Urothelium cell line (cell line): ENCODE measurements around the gene IVD.

ENCODE experiments used
- DNase-seq: peaks from one replicate; pipeline ENCODE4 v3.0.0; 2011; ENCODE audit warnings: low spot score, mixed read lengths
- FAIRE-seq: peaks from 2 replicates; lab custom pipeline; 2011; peaks lifted over from hg19 to GRCh38; lab: Jason Lieb, UNC

IVD gene

DNA sequence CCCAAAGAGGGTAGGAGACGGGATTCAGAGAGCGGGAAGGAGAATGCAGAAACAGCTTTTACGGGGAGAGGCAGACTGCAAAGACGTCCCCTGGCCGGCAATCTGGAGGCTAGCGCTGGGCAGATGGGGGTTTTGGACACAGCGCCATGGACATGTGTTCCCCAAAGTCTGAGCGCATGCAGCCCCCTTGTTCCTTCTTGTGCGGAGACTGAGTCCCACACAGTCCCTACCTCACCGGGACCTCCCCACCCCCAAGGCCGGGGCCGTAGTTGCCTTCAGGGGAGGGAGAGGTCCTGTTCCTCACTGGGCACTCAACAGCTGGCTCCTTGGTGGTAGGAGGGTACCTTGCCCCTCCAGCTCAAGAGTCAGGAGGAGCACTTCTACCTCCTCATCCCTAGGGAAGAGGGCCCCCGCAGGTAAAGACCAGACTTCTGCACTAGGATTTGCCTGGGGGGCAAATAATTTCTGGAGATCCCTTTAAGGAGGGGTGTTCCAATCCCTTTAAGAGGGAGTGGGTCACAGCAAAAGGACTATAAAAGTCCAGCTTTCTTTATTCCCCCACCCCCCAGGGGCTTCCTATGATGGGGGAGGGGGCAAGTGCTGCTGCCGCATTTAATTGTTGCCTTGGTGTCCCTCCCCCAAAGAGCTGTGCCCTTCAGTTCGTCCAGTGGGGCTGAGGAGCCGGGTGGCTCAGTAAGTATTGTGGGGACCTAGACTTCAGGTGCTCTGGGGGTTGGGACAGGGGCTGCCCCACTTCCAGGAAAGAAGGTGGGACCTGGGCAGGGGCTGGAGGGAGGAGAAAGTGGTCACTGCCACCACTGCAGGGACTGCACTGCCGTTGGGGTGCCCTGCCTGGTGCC lies 31.5 kb downstream of the IVD start:
- no peak for FAIRE-seq
- DNase-seq: no peak

DNA sequence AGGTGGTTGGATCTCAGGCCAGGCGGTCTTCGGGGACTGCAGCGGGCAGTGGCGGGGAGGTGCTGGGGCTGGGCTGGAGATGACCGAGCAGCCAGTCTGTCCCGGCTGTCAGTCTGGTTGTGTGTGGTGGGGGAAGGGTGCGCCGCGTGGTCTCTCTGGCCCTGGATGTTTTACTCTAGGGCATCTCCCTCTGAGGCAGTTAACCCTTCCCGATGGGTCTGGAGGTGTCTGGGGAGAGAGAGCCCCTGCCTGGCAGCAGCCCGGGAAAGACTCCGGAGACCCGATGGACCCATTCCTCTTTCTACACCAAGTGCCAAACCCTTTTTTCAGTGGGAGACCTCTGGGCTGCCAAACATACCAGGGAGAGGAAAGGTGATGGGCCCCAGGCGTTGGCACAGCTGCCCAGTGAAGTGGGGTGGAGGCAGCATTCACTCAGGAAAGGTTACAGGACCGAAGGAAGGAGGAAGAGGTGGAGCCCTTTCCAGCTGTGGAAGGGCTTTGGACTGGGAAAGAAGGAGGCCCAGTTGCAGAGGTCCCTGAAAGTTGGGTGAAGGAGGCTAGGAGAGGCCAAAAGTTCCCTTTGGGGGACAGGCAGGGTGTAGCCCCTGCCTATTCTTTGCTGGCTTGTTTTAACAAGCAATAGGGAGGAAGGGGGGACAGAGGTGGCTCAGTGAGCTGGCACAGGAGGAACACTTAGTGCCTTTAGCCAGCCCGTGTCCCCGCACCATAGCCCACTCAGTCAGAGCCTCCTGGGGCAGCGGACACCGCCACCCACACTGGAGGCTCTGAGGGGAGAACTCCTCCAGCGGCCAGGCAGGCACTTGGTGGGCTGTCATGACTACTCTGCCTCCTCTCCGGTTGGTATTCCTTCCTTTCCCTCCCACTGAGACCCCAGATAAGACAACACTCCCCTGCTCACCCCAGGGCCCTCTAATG lies 32.4 kb downstream of the IVD start:
- DNase-seq: no peak
- no peak for FAIRE-seq

DNA sequence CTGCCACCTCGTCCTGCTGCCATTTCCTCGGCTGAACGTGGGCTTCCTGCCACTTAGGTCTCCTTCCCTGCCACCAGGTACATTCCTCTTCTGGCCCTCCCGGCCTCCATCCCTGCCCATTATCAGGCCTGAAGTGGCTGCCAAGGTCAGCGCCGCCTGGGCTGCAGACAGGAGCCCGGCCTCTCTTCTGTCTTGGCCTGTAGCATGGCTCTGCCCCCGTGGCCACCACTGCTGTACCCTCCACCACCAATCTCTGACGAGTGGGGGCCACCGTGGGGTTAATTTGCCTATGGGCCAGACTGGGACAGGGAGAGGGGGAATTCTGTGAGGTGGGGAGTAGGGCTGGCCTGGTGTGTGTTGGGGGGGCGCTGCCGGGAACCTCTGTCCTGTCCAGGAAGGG lies 33.1 kb downstream of the IVD start:
- FAIRE-seq: no peak
- no peak for DNase-seq

DNA sequence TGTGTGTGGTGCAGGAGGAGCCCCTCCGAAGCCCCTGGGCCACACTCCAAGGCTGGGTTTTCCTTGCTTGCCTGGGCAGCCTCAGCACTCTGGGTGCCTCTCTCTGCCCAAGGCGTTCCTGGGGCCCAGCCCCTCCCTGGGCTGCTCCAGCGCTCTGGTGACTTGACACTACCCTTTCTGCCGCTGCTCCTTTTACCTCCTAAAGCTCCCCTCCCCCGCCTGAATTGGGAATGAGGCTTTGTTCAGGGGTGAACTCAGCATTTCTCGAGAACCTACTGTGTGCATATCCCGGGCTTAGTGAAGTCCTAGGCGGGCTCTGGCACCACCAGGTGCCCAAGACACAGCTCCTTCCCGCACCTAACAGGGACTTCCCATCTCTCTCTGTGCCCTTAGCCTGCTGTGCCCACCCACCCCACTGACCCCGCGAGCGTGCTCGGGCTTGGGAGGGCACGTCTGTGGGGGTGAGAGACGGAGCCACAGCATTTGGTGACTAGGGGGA lies 33.9 kb downstream of the IVD start:
- DNase-seq: peak; percentile 40
- no peak for FAIRE-seq

DNA sequence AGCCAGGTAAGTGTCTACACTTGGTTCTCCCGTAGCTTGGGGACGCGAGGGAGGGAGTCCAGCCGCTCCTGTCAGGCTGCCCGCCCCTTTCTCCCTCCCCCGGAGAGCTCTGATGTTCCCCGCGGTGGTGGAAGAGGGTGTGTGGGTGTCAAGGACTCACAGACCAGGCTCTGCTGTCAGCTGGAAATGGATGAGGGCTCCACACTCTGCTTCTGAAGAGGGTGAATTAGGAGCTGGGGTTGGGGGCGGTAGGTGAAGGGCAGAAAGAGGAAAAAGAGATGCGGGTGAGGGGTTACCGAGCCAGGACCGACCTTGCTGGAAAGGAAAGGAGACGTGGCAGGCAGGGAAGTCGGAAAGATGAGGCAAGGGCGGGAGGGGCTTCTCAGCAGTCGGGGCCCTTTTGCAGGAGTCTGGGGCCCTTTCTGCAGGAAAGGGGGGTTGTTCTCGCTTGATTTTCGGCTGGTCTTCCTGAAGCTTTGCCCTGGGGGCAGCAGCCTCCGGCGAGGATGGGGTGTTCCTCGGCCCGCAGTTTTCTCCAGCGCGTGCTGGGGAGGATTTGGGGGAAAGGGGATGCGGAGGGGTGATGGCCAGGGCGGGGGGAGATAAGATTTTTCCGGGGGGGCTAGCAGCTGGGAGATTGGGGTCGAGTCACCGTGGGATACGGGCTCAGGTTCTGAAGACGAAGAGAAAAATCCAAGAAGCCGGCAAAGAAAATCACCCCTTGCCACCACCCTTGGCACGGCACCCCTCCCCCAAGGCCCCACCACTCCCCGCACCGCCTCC lies 34.6 kb downstream of the IVD start:
- FAIRE-seq (no peak), DNase-seq (peak; percentile 64)

DNA sequence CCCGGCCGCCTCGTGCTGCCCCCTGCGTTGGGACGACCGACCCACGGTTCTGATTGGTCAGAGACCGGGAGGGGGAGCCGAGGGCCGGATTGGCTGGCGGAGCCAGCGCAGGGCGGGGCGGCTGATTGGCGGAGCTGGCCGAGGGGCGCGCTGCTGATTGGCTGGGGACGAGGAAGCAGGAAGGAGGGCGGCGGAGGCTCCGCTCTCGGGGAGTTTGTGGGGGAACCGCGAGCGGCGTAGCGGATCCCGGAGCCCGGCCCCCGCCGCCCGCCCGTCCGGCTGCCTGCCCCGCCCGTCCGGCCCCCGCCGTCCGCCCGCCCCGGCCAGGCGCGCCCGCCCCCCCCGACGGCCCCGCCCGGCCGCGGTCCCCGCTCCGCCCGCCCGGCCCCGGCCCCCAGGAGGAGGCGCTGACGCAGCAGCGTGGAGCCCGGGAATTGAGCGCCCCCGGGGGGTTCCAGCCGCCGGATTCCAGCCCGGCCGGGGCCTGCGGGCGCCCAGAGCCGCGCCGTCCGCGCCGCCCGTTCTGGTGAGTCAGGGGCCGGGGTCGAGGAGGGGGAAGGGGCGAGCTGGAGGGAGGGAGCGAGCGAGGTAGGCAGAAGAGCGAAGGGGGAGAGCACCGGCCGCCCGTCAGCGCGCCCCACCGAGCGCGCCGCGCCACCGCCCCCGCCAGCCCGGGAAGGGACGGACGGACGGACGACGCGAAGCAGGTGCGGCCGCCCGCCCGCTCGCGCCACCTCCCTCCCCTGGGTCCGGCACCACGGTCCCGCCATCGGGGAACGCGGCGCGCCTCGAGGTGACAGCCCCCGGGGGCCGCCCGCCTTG lies 35.4 kb downstream of the IVD start, which contains the start of gene BAHD1:
BAHD1 (plus strand) TSS at position 211 of the 822 bp plus-strand sequence. CDS start 17,512 bp downstream, outside the sequence.
- peak; percentile 100 for DNase-seq
- no peak for FAIRE-seq

DNA sequence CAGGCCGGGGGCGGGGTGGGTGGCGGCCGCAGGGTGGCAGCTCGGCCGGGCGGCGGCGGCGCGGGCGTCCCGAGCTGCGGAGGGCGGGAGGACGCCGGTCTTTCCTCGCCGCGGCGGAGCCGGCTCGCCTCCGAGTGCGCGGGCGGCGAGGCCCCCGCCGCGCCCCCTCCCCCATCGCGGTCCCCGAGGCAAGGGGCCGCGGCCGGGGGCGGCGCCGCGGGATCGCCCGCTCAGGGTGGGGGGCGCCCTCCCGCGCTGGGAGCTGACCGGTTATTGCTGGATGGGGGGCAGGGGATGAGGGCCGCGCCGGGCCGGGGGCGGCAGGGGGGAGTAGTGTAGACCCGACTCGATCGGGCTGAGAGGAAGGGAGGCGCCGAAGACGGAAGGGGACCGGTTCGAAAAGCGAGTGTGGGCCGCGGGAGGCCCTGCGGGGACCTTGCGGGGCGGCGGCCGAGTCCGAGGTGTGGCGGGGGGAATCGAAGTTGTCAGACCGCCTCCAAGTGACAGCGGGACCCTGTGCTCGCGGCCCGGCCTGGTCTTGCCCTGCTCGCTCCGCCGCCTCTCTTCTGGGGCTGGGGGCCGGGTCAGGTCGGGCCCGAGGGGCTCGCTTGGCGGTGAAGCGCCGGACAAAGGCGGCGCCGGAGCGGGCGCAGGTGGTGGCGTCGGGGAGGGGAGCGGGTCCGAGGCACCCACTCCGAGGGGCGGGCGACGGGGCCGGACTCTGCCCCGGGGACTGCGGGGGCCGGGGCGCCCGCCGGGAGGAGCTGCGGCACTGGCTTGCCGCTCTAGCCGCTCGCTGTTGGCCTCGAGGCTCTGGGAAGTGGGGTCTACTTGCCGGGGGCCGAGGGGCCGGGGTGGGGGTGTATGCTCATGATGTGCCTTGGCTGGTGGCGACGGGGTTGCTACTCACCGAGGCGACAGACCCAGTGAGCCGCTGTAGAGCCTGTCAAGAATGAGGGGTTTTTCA lies 36.3 kb downstream of the IVD start:
- DNase-seq (peak; percentile 35), FAIRE-seq (no peak)

DNA sequence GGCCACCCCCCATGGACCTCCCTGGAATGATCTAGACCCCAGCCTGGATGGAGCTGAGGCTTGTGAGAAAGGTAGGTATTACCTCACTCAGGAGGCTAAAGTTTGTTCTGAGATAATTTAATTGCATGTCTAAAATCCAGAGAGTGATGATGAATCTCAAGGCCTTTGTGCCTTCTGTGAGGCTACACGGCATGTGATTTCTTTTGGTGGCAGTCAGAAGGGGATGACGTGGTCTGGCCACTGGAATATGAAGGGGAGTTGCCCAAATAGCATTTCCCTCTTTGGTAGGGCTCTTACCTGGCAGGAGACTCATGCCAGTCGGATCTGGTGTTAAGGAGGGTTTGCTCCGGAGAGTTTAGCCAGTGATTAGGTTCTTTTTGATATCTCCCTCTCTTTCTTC lies 37.7 kb downstream of the IVD start:
- DNase-seq (no peak), FAIRE-seq (no peak)

DNA sequence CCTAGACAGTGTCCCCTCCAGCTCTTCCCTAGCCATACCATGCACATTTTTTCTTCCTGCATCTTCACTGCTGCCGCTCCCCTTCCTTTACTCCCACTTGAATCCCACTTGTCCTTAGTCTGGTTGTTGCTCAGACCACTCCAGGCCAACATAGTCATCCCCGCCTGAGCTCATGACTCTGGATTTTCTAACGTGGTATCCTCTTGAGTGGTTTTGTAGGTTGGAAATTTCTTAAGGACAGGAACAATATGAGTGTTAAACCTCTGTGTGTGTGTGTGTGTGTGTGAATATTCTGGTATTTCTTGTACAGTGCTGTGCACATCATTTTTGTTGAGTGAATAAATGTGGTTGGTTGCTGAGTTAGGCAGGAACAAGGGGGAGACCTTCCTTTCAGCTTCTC lies 38.3 kb downstream of the IVD start:
- FAIRE-seq (peak; percentile 37), DNase-seq (no peak)

DNA sequence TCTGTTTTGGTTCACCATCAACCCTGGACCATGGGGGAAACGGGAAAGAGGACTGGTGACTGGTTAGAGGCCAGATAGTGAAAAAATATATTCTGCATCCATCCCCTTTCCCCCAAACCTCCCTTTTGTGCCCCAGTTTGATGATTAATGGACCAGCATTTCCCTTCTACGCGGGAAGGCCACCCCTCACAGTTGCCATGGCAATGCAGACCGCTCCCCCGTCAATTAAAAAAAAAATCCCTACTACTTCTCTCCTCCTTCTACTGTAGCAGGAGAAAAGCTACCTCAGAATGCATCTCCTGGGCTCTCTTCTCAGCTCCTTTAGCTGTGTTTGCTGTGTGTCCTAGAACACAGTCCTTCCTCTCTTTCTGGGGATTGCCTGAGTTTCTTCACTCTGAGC lies 39.1 kb downstream of the IVD start:
- FAIRE-seq (no peak), DNase-seq (no peak)

DNA sequence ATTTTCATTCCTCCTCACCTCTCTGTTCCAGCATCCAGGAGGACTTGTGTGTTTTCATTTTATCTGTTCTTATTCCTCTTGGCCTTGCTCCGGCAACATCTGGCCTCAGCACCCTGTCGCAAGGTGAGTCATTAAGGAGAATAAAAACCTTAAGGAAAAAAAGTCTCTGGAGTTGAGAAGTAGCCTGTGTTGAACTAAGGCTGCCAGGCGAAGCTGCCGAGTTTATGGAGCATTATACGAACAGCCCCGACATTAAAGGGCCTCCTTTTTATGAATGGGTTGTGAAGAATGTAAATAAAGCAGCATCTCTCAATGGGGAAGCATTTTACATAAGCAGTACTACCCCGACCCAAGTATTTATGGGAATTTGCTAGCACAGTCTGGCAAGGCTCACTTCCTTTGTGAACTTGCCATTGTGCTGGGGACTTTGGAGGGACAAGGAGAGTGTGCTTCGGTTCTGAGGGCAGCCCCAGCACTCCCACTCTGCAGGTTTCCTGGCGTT lies 39.9 kb downstream of the IVD start:
- FAIRE-seq (no peak), DNase-seq (no peak)

DNA sequence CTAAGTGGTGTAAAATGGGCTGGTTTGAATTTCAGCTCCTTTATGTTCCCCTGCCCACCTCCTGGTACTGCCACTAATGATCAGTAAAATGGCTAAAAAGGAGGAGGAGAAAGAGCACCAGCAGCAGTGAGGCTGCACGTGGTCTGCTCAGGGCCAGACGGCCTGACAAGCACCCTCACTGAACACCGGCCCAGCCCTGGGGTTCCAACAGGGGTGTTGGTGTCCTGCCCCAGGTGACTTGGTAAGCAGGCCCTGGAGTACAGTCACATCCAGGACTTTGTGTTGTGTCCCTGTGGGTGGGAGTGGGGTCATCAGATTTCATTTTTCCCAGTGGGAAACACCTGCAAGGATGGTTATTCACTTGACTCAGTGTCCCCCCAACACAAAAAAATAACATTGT lies 40.5 kb downstream of the IVD start:
- DNase-seq (no peak), FAIRE-seq (no peak)

DNA sequence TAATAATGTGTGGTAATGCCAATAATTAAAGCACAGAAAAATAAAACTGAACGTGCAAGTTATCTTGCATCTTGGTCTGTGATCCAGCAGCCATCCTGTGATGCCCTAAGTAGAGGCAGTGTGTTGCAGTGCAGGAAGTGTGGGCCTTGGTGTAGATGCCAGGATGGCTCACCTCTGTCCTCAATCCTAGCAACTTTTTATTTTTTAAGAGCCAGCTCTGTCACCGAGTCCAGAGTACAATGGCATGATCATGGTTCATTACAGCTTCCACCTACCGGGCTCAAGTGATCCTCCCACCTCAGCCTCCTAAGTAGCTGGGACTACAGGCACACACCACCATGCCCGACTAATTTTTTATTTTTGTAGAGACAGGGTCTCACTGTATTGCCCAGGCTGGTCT lies 42.8 kb downstream of the IVD start:
- FAIRE-seq (no peak), DNase-seq (no peak)

DNA sequence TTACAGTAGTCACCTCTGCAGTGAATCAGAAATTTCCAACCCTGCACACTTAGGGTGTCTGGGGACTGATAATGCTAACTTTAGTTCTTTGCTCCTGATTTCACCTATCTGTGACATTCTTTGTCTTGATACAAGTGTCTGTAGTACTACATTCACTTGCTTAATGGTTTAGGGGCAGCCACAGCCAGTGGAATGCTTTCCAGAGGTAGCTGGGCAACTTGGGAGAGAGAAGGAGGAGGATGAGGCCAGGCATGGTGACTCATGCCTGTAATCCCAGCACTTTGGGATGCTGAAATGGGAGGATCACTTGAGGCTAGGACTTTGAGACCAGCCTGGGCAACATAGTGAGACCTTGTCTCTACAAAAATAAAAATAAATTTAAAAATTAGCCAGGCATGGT lies 43.7 kb downstream of the IVD start:
- no peak for DNase-seq
- peak; percentile 55 for FAIRE-seq

DNA sequence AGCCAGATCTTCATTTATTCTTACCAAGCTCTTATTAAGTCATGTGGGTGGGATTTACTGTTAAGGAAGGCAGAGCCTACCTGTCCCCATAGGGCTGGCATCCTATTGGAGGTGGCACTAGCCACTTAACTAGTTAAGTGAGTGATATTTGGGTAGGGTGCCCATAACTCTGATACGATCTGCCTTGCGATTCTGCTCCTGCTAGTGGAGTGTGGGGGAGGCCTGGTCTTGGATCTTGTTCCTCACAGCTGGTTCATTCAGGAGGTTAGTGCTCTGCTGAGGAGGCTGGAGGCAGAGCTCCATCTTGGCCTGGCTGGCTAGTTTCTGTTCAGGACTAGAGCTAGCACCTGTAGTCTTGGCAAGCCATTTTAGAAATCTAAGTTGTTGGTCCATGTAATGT lies 44.5 kb downstream of the IVD start:
- no peak for FAIRE-seq
- no peak for DNase-seq

DNA sequence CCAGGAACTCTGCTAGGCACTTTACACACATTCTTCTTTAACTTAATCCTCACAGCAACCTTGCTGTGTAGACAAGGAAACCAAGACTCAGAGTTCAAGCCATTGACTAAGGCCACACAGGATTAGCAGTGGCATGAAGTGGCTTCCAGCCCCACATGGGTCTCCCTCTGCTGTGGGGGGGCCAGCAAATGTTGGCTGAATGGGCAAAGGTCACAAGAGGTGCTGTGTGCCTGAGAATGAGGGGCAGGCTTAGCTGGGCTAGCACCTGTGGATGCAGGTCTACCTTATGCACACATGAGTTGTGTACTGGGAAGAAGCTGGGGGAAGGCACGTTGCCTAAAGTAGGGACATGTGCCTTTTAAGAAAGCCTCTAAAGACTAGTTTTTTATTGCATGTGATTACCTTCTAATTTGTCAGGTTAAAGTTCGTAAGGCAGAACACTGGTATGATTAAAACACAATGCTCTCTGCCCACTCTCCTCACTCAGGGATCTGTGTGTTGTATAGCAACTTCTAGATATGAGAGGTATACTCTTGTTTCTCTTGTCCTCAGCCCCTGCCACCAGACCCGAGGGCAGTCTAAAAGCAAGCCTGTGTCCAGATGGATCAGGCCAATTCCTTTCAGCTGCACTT lies 46.0 kb downstream of the IVD start:
- DNase-seq (no peak), FAIRE-seq (no peak)

DNA sequence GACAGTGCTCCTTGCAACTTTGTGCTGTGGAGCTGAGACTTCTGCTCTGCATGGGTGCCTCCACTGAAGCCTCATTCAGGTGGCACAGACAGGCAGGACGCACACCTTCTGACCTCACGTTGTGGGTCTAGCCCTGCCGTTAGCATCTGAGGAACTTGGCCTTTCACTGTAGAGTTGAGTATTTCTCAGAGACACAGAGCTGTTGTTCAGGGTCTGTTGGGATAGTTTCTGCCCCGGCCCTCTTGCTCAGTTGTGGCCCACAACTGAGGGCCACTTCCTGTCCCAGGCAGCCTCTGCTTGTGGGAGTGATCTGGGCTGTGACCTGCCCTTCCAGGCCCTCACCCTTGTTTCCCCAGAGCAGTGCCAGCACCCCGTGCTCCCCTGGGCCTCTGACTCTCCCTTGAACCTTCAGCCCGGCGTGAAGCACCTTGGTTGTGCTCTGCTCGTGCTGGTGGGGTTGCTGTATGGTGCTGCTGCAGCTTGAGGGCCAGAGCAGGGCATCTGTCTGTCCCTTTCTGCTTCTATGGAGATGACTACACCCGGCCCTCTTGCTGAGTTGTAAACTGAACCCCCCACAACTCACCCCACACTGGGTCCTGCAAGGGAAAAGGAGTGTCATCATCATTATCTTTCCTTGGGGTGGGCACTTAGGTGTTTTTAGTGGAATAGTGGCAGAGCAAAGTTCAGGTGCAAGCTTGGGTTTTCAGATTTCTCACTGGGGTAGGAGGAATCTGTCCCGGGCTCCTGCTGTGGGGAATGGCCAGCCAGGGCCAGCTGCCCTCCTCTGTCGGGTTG lies 46.9 kb downstream of the IVD start:
- no peak for FAIRE-seq
- DNase-seq: no peak
